ENCODE data around the gene RNF146. TPM values are rescaled to one million over a fixed set of nuclear protein-coding genes. Genes with fewer than 3 reads are reported as not detected.
"Not testable (repeated sequence)": the region's sequence is repeated elsewhere in the genome, so short reads cannot be mapped to it uniquely, and the experiment has no call there.

Gene RNF146
- total RNA-seq, 1 donor: 56.8 TPM

DNA sequence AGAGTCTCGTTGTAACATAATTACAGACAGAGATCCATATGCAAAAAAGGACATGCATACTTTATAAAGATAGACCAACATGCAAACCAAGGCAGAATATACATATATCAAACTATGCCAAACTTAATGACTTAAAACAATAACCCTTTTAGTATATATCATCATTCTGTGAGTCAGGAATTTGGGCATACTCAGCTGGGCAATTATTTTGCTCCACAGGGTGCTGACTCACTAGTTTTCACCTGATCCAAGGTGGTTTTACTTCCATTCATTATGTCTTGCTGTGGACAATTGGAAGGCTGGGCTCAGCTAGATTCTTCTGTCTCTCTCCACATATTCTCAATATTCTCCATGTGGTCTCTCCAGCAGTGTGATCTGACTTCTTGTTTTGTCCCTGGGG is 41.2 kb upstream of the RNF146 start:
- Histone ChIP-seq H3K79me2 (ENCODE audit: insufficient read depth, low read length) (no peaks in the 10 kb centered on the region), H3K4me2 (ENCODE audit: insufficient read depth, low read length) (no peak overlapping the region), H3K9me3 (ENCODE audit: low read depth, low read length) (no peaks in the 10 kb centered on the region), H2AFZ (ENCODE audit: low read length) (no peak overlapping the region), H3K27ac (ENCODE audit: low read depth, low read length) (no peak overlapping the region), H3K4me1 (ENCODE audit: insufficient read depth, low read length) (no peaks in the 10 kb centered on the region), H3K27me3 (ENCODE audit: insufficient read depth, low read length) (no peaks in the 10 kb centered on the region), H3K36me3 (ENCODE audit: insufficient read depth, low read length) (no peaks in the 10 kb centered on the region), H3K4me3 (ENCODE audit: insufficient read depth, low read length) (no peak overlapping the region), H4K20me1 (ENCODE audit: insufficient read depth, low read length) (no peaks in the 10 kb centered on the region)
- TF ChIP-seq, protein P1, sequence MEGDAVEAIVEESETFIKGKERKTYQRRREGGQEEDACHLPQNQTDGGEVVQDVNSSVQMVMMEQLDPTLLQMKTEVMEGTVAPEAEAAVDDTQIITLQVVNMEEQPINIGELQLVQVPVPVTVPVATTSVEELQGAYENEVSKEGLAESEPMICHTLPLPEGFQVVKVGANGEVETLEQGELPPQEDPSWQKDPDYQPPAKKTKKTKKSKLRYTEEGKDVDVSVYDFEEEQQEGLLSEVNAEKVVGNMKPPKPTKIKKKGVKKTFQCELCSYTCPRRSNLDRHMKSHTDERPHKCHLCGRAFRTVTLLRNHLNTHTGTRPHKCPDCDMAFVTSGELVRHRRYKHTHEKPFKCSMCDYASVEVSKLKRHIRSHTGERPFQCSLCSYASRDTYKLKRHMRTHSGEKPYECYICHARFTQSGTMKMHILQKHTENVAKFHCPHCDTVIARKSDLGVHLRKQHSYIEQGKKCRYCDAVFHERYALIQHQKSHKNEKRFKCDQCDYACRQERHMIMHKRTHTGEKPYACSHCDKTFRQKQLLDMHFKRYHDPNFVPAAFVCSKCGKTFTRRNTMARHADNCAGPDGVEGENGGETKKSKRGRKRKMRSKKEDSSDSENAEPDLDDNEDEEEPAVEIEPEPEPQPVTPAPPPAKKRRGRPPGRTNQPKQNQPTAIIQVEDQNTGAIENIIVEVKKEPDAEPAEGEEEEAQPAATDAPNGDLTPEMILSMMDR (IDR thresholded peaks at IDR 0.05; ENCODE audit: extremely low read depth, low read depth, low read length): no peak
- no peak for DNase-seq (ENCODE audit: insufficient read length, low spot score, missing footprints)

DNA sequence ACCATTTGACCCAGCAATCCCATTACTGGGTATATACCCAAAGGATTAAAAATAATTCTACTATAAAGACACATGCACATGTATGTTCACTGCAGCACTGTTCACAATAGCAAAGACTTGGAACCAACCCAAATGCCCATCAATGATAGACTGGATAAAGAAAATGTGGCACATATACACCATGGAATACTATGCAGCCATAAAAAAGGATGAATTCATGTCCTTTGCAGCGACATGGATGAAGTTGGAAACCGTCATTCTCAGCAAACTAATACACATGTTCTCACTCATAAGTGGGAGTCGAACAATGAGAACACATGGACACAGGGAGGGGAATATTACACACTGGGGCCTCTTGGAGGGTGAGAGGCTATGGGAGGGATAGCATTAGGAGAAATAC is 32.8 kb upstream of the RNF146 start:
- H3K36me3 ChIP-seq (ENCODE audit: insufficient read depth, low read length): not testable (repeated sequence)

DNA sequence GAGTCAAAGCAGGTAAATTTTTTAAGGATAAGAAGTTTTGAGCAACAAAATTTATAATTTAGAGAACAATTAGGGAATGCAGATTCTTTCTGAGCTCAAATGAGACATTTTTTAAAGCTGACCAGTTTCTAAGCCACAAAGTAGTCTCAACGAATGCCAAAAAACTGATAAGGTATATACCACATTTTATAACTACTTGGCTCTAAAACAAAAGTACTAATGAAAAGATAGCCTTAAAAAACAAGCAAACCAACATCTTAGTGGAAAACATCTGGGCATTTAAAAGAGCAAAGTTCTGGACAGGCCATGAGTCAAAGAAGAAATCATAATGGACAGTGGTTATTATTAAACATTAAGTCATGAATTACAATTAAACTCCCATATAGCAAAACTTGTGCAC is 23.2 kb upstream of the RNF146 start:
- no peak for DNase-seq (ENCODE audit: insufficient read length, low spot score, missing footprints)
- Histone ChIP-seq H3K4me1 (ENCODE audit: insufficient read depth, low read length) (no peaks in the 10 kb centered on the region), H4K20me1 (ENCODE audit: insufficient read depth, low read length) (no peaks in the 10 kb centered on the region), H3K27ac (ENCODE audit: low read depth, low read length) (no peak overlapping the region), H3K36me3 (ENCODE audit: insufficient read depth, low read length) (no peaks in the 10 kb centered on the region), H3K9me3 (ENCODE audit: low read depth, low read length) (no peaks in the 10 kb centered on the region), H3K4me3 (ENCODE audit: insufficient read depth, low read length) (no peak overlapping the region), H3K79me2 (ENCODE audit: insufficient read depth, low read length) (no peaks in the 10 kb centered on the region), H3K4me2 (ENCODE audit: insufficient read depth, low read length) (no peak overlapping the region), H2AFZ (ENCODE audit: low read length) (no peak overlapping the region), H3K27me3 (ENCODE audit: insufficient read depth, low read length) (no peaks in the 10 kb centered on the region)
- TF ChIP-seq, protein P1 (IDR thresholded peaks at IDR 0.05; ENCODE audit: extremely low read depth, low read depth, low read length): no peak

More for the DNA sequence above, 32.8 kb upstream of the RNF146 start:
- not testable (repeated sequence) for H3K4me2 ChIP-seq (ENCODE audit: insufficient read depth, low read length); H3K4me1 ChIP-seq (ENCODE audit: insufficient read depth, low read length); H3K27ac ChIP-seq (ENCODE audit: low read depth, low read length); H3K4me3 ChIP-seq (ENCODE audit: insufficient read depth, low read length); H3K79me2 ChIP-seq (ENCODE audit: insufficient read depth, low read length); H3K9me3 ChIP-seq (ENCODE audit: low read depth, low read length); DNase-seq (ENCODE audit: insufficient read length, low spot score, missing footprints); H4K20me1 ChIP-seq (ENCODE audit: insufficient read depth, low read length); H2AFZ ChIP-seq (ENCODE audit: low read length); H3K27me3 ChIP-seq (ENCODE audit: insufficient read depth, low read length)

DNA sequence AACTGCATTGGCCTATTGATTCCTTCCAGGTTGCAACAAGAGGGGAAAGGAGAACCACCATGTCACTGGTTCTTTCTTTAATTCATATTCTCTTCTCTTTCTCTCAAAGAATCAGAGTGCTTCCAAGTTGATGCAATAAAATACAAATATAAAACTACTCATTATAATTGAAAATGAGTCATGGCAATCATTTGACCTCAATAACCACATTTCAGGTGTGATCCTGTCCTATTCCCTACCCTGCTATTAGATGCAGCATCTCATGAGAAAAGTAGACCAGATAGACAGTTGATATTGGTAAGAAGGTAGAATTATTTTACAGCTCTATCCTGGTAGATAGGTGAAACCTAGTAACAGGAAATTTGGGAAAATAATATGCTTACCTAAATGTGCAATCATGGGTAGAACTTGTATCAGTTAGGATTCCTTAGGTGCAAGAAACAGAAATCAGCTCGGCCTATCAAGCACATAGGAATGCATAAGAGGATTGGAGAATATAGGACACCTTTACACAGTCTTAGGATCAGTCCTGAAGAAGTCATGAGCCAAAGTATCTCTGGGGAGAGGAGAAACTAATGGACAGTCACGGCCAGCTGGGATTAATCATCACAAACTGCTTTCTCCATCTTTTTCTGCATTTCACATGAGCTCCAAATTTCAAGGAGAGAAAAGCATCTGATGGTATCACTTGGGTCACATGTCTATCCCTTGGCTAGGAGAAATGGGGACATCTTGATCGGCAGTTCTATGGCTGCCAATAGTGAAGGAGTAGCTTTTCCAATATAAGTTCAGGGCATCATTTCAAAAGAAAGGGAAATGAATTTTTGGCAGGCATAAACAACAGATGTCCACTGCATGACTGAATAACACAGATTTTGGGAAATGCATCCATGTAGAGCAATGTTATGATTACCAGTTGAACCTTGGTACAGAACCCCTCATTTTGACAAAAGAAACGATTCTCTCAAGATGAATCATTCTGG is 19.3 kb upstream of the RNF146 start:
- no peaks in the 10 kb centered on the region for H3K9me3 ChIP-seq (ENCODE audit: low read depth, low read length)
- no peak for DNase-seq (ENCODE audit: insufficient read length, low spot score, missing footprints)
- H3K27ac ChIP-seq (ENCODE audit: low read depth, low read length): no peak overlapping the region
- no peaks in the 10 kb centered on the region for H4K20me1 ChIP-seq (ENCODE audit: insufficient read depth, low read length)
- H3K36me3 ChIP-seq (ENCODE audit: insufficient read depth, low read length): no peaks in the 10 kb centered on the region
- TF ChIP-seq, protein P1 (IDR thresholded peaks at IDR 0.05; ENCODE audit: extremely low read depth, low read depth, low read length): no peak
- H3K4me2 ChIP-seq (ENCODE audit: insufficient read depth, low read length): no peak overlapping the region
- H3K27me3 ChIP-seq (ENCODE audit: insufficient read depth, low read length): no peaks in the 10 kb centered on the region
- H3K4me1 ChIP-seq (ENCODE audit: insufficient read depth, low read length): no peaks in the 10 kb centered on the region
- H2AFZ ChIP-seq (ENCODE audit: low read length): no peak overlapping the region
- H3K79me2 ChIP-seq (ENCODE audit: insufficient read depth, low read length): no peaks in the 10 kb centered on the region
- H3K4me3 ChIP-seq (ENCODE audit: insufficient read depth, low read length): no peak overlapping the region

Measured in osteoblast (primary cell).